C4-2B (cell line): Measurements from ENCODE around the gene CAMK1G.

Source experiments
- CTCF ChIP-seq: fragments of 450-650 bp; conservative IDR thresholded peaks from 2 replicates; pipeline ENCODE4 v1.5.1; 2017; ENCODE audit warnings: mild to moderate bottlenecking
- ZFX ChIP-seq: fragments of 450-650 bp; IDR thresholded peaks from 2 replicates; pipeline ENCODE4 v1.6.1; 2017

DNA sequence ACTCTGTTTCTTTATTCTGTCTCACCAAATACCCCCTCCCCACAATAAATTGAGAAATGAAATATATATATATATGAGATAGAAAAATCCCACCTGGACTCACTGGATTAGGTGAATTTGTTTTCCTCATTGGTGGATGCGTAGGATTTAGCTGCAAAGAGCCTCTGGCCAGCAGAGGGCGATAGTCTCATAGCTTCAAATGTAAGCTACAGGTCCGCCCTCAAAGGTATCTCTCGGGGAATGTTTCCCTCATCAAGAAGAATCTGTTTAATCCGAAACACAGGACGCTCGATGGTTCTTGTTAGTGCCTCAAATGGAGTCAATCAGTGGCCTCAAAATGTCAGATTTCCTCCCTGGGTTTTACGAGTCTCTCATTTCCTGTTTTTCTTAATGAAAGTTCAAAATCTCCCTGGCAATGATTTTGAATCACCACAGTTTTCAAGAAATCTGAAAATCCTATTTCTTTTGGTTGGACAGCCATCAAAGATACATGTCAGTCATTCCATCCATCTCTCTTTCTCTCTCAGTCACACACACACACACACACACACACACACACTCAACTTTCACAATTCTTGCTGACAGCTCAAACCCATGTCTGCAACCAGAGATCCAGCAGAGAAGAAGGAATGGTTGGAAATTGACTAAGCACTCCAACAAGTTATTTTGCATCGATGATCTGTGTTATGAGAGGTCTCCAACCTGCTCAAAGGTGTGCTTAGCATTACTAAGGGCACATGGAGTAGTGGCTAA is 13.9 kb upstream of the CAMK1G start:
- TF ChIP-seq CTCF (peak; percentile 94), ZFX (no peak)
